Measurements from ENCODE around the gene TBC1D20.
"Not testable (repeated sequence)": the region's sequence is repeated elsewhere in the genome, so short reads cannot be mapped to it uniquely, and the experiment has no call there.

The TBC1D20 gene

DNA sequence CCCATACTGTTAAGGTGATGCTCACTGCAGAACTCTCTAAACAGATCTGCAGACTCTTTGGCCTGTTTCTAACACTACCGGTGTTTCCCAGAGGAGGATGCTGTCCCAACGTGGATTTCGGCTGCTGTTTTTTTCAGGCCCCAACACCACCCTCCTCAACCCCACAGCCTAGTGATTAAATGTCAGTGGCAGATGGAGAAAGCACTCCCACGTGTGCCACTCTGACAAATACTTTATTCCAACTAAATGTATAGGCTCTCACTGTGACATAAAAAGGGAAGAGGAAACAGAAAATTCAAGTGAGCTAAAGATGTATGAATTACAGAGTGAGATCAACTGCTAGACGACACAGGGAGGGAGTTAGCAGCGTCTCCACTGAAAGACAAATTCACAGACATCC lies 3.6 kb downstream of the TBC1D20 start:
- no peak overlapping the region for H3K27ac ChIP-seq
- no peak for TF ChIP-seq ZFX (IDR thresholded peaks at IDR 0.05; ENCODE audit: borderline replicate concordance)
- TF ChIP-seq, protein P1, sequence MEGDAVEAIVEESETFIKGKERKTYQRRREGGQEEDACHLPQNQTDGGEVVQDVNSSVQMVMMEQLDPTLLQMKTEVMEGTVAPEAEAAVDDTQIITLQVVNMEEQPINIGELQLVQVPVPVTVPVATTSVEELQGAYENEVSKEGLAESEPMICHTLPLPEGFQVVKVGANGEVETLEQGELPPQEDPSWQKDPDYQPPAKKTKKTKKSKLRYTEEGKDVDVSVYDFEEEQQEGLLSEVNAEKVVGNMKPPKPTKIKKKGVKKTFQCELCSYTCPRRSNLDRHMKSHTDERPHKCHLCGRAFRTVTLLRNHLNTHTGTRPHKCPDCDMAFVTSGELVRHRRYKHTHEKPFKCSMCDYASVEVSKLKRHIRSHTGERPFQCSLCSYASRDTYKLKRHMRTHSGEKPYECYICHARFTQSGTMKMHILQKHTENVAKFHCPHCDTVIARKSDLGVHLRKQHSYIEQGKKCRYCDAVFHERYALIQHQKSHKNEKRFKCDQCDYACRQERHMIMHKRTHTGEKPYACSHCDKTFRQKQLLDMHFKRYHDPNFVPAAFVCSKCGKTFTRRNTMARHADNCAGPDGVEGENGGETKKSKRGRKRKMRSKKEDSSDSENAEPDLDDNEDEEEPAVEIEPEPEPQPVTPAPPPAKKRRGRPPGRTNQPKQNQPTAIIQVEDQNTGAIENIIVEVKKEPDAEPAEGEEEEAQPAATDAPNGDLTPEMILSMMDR (IDR thresholded peaks at IDR 0.05) = no peak

DNA sequence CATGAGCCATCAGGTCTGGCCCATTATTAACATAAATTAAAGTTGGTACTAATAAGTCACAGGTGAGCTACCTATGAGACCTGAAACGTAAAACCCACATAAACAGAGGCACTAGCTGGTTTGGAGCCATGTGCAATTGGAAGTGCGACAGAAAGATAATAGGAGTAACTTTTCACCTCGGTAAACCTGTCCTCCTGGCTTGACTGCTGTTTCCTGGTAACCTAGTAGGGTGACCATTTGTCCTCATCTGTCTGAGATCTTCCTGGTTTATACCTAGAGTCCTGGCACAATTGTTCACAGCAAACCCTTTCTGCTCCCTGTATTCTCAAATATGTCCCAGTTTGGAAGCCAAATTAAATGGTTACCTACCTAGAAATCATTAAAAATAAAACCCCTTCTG lies 7.4 kb downstream of the TBC1D20 start:
- H3K27ac ChIP-seq = no peak overlapping the region
- TF ChIP-seq ZFX (IDR thresholded peaks at IDR 0.05; ENCODE audit: borderline replicate concordance) = no peak
- TF ChIP-seq, protein P1 (IDR thresholded peaks at IDR 0.05) = no peak

DNA sequence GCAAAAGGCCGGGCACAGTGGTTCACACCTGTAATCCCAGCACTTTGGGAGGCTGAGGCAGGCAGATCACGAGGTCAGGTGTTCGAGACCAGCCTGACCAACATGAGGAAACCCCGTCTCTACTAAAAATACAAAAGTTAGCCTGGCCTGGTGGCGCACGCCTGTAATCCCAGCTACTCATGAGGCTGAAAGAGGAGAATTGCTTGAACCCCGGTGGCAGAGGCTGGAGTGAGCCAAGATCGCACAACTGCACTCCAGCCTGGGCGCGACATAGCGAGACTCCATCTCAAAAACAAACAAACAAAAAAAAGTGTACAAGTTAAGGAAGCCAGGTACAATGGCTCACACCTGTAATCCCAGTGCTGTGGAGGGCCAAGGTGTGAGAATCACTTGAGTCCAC lies 10.3 kb downstream of the TBC1D20 start:
- not testable (repeated sequence) for H3K27ac ChIP-seq

DNA sequence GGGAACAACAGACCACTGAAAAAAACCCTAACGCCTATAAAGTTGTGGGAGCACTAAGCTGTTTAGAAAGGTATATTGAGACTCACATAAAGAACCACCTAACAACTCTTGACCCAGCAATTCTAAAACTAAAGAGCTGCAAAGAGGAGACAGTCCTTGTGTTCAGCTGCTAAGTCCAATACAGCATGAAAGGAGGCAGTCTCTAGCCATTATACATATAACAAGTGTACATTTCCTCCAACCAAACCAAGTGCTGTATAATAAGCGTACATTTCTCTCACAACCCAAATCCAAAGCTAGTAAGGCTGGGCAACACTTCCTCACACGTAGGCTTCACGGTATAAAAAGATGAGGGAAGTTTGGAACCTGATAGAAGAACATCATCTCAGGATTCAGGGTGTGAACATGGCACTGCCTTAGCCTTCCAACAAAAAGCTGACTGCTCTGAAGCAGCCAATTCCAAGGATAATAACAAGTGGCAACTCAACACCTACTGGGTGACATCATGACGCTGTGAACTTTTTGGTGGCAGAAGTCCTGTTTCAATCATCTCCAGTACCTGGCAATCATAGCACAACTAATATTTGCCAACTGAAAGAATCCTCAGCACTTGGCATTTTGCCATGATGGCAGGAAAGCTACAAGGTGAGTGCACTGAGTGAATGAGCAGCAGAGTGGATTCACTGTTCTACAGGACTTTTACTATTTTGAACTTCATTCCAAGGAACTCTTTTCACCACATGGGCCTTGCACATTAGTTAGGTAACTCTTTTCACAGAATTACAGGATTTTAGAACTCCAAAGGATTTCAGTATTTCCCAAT lies 16.6 kb downstream of the TBC1D20 start:
- no peak for TF ChIP-seq ZFX (IDR thresholded peaks at IDR 0.05; ENCODE audit: borderline replicate concordance)
- TF ChIP-seq, protein P1 (IDR thresholded peaks at IDR 0.05) = no peak
- no peak overlapping the region for H3K27ac ChIP-seq

DNA sequence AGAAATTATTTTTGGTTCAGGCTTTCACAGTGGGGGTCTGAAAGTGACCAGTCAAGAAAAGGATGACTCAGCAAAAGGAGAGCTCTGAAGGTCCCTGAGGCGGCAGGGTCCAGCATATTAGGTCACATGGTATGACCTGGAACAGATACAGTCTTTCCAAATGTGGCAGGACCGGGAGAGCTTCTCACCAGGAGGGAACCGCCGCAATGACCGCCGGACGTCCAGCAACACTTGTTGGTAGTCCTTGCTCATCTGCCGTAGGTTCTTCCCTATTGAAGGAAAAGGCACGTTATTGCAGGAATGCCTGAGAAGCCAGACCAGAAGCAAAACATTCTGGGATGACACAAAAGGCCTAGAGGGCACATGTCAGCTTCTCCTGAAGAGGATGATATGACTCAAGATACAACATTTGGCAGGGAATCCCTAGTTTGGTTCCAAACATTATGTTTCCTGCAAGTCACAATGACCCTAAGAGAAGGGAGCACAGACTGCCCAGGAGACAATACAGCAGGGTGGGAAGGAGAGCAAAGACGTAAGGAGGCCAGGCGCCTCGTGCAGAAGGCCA lies 17.4 kb downstream of the TBC1D20 start:
- no peak overlapping the region for H3K27ac ChIP-seq

DNA sequence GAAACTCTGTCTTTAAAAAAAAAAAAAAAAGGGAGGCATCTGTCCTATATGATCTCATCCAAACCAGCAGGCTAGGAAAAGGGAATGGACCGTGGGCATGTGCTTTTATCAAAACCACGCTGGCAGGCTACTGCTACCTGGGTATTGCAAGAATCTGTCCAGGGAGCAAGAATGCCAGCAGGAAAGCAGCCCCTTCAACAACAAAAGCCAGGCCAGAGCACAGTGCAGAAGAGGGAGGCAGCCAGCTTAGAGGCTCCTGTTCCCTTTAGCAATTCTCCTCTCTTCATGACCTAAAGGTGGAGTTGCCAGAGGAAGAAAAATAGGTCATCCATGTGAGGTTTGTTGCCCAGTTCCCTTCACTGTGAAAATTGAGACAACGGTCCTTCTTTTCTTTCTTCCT lies 18.2 kb downstream of the TBC1D20 start:
- TF ChIP-seq ZFX (IDR thresholded peaks at IDR 0.05; ENCODE audit: borderline replicate concordance) = no peak
- TF ChIP-seq, protein P1 (IDR thresholded peaks at IDR 0.05) = no peak
- H3K27ac ChIP-seq = no peak overlapping the region

More for the DNA sequence above, 17.4 kb downstream of the TBC1D20 start:
- TF ChIP-seq, protein P1 (IDR thresholded peaks at IDR 0.05) = no peak

DNA sequence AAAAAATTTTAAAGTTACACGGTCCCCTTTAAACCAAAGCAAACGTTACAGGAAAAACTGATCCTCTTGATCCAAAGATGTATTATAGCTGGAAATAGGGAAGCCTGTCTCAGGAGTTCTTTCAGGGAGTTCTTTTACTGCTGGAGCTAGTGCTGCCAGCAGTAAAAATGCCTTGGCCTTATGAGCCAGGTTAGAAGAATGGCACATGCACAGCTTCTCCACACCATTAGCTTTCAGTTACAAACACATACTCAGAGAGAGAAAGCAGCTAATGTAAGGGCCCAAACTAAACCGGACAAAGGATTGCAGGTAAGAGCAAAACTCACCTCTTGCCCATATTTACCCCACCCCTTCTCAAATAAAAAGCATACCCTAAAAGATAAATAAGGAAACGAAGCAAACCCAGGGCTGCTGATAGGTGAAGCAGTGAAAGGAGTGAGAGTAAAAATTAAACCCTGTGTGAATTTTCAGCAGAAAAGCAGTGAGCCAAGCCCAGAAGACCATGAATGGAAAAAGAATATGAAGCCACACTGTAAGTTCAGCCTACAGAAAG lies 19.0 kb downstream of the TBC1D20 start:
- no peak overlapping the region for H3K27ac ChIP-seq
- no peak for TF ChIP-seq ZFX (IDR thresholded peaks at IDR 0.05; ENCODE audit: borderline replicate concordance)
- TF ChIP-seq, protein P1 (IDR thresholded peaks at IDR 0.05) = no peak

All from 22Rv1 (cell line).